GM19438 (cell line): ENCODE data around the gene HS6ST2.

Experiments
- ATAC-seq: cut with Tn5 transposase; IDR thresholded peaks from one replicate; pipeline ENCODE4 v1.9.1; 2021; ENCODE audit warnings: low read depth; ENCODE audit not compliant: unreplicated experiment

HS6ST2 gene

GRCh38 chrX:132855780-132856341, 102.6 kb downstream of the HS6ST2 start:
- ATAC-seq: no peak

GRCh38 chrX:132853040-132853439, 105.4 kb downstream of the HS6ST2 start:
- no peak for ATAC-seq

- no peak for ATAC-seq
Observed at GRCh38 chrX:132848296-132848970, 110.0 kb downstream of the HS6ST2 start.

- no peak for ATAC-seq
Observed at GRCh38 chrX:132843363-132843762, 115.1 kb downstream of the HS6ST2 start.

- ATAC-seq: no peak
Observed at GRCh38 chrX:132842460-132843238, 115.8 kb downstream of the HS6ST2 start.

GRCh38 chrX:132837967-132838366, 120.5 kb downstream of the HS6ST2 start:
- ATAC-seq: no peak

- no peak for ATAC-seq
Observed at GRCh38 chrX:132837126-132837525, 121.3 kb downstream of the HS6ST2 start.

GRCh38 chrX:132836471-132836870, 122.0 kb downstream of the HS6ST2 start:
- ATAC-seq: no peak

- ATAC-seq: no peak
Observed at GRCh38 chrX:132834741-132835140, 123.7 kb downstream of the HS6ST2 start.

GRCh38 chrX:132834109-132834508, 124.3 kb downstream of the HS6ST2 start:
- no peak for ATAC-seq

- ATAC-seq: no peak
Observed at GRCh38 chrX:132833373-132833772, 125.1 kb downstream of the HS6ST2 start.

GRCh38 chrX:132831336-132831973, 127.0 kb downstream of the HS6ST2 start:
- no peak for ATAC-seq

- ATAC-seq: no peak
Observed at GRCh38 chrX:132822634-132823012, 135.8 kb downstream of the HS6ST2 start.

- no peak for ATAC-seq
Observed at GRCh38 chrX:132821974-132822633, 136.3 kb downstream of the HS6ST2 start.

GRCh38 chrX:132820675-132821074, 137.8 kb downstream of the HS6ST2 start:
- no peak for ATAC-seq

GRCh38 chrX:132819711-132820264, 138.6 kb downstream of the HS6ST2 start:
- no peak for ATAC-seq

GRCh38 chrX:132818638-132819037, 139.8 kb downstream of the HS6ST2 start:
- ATAC-seq: no peak

- ATAC-seq: no peak
Observed at GRCh38 chrX:132815643-132816042, 142.8 kb downstream of the HS6ST2 start.

- no peak for ATAC-seq
Observed at GRCh38 chrX:132810964-132811712, 147.3 kb downstream of the HS6ST2 start.

- ATAC-seq: no peak
Observed at GRCh38 chrX:132810488-132810887, 147.9 kb downstream of the HS6ST2 start.
